K562 (cell line): ENCODE data around the gene ING5. TPM values are rescaled to one million over a fixed set of nuclear protein-coding genes. Genes with fewer than 3 reads are reported as not detected.

Source experiments
- ATAC-seq: fragments of 200-7000 bp; cut with Tn5 transposase; 3 replicates; pipeline ENCODE4 v1.9.1; 2020; ENCODE audit warnings: moderate library complexity
- BruUV-seq: library from RNA; stranded (reverse); fragments of 400-500 nt; replicated peaks from 2 replicates; lab custom pipeline; 2021; lab: Mats Ljungman, UMichigan
- CTCF ChIA-PET: fragments of 300-600 bp; formaldehyde crosslinking; extraction: SDS; loops from one replicate; lab custom pipeline; 2021; ENCODE audit warnings: low intra/inter-chr PET ratio; lab: Yijun Ruan, JAX
- POLR2A ChIA-PET: fragments of 300-600, 350-650 bp; sonication (Branson Sonifier 250); formaldehyde crosslinking; extraction: SDS; loops from one replicate; lab custom pipeline; 2021; ENCODE audit warnings: antibody characterized with exemption, inconsistent platforms; lab: Yijun Ruan, JAX
- DNase-seq, 4 experiments: peaks; one replicate each; pipeline versions ENCODE4 v3.0.0 to v3.0.0-alpha.2; 2011 to 2018; ENCODE audit warnings: low spot score in 3 of 4, mixed read lengths in 3 of 4; ENCODE audit errors: extremely low read depth in 1 of 4
- FAIRE-seq: peaks from 2 replicates; lab custom pipeline; 2011; peaks lifted over from hg19 to GRCh38; lab: Jason Lieb, UNC
- H2AFZ ChIP-seq: 2 replicates; pipeline ENCODE4 v1.6.0; 2011; ENCODE audit warnings: low read depth, low read length, control low read depth, inconsistent platforms
- H3K27ac ChIP-seq: fragments of 200-600 bp; 3 replicates; pipeline ENCODE4 v1.8.0; 2011; ENCODE audit warnings: low read depth, mild to moderate bottlenecking, control low read depth, inconsistent platforms, low read length, moderate library complexity, mixed read lengths; ENCODE audit errors: extremely low read depth
- H3K27me3 ChIP-seq, 2 experiments: fragments of 300-600 bp in 1 of 2; 2 replicates in 1 of 2; 3 replicates in 1 of 2; pipeline versions ENCODE4 v1.6.0 to v1.8.0; 2011; ENCODE audit warnings: inconsistent platforms in 2 of 2, low read length in 2 of 2, mild to moderate bottlenecking in 1 of 2, mixed read lengths in 1 of 2, moderate library complexity in 1 of 2; ENCODE audit not compliant: control insufficient read depth in 2 of 2, insufficient read depth in 2 of 2
- H3K36me3 ChIP-seq: fragments of 300-600 bp; 3 replicates; pipeline ENCODE4 v1.8.0; 2011; ENCODE audit warnings: mild to moderate bottlenecking, low read length, inconsistent platforms; ENCODE audit not compliant: control insufficient read depth, insufficient read depth
- H3K4me1 ChIP-seq, 2 experiments: fragments of 200-600 bp in 1 of 2; replicated peaks in 1 of 2; 2 replicates in 1 of 2; 3 replicates in 1 of 2; pipeline versions ENCODE4 v1.5.1 to v1.8.0; 2011; ENCODE audit warnings: inconsistent platforms in 2 of 2, low read length in 2 of 2, mild to moderate bottlenecking in 1 of 2, mixed read lengths in 1 of 2, moderate library complexity in 1 of 2; ENCODE audit not compliant: control insufficient read depth in 2 of 2, insufficient read depth in 2 of 2
- H3K4me2 ChIP-seq: 2 replicates; pipeline ENCODE4 v1.6.1; 2011; ENCODE audit warnings: low read length, control low read depth, inconsistent platforms, mixed read lengths; ENCODE audit not compliant: insufficient read depth
- H3K4me3 ChIP-seq: fragments of 200-600 bp; sonication (generic), shearing (Covaris generic); 2 replicates; pipeline ENCODE4 v1.5.1; 2016; ENCODE audit warnings: control low read depth, inconsistent platforms
- H3K79me2 ChIP-seq: fragments of 200-600 bp; 3 replicates; pipeline ENCODE4 v1.8.0; 2011; ENCODE audit warnings: low read length, inconsistent platforms; ENCODE audit not compliant: control insufficient read depth, insufficient read depth
- H3K9ac ChIP-seq, 2 experiments: 2 replicates each; pipeline versions ENCODE4 v1.6.0 to v1.6.1; 2011; ENCODE audit warnings: low read depth in 2 of 2, low read length in 2 of 2, control low read depth in 1 of 2, inconsistent platforms in 1 of 2, mild to moderate bottlenecking in 1 of 2, mixed read lengths in 1 of 2; ENCODE audit not compliant: insufficient read depth in 1 of 2
- H3K9me1 ChIP-seq: one replicate; pipeline ENCODE4 v1.6.0; 2011; ENCODE audit warnings: inconsistent platforms, mild to moderate bottlenecking, low read length, moderate library complexity; ENCODE audit not compliant: control insufficient read depth, insufficient read depth
- H3K9me3 ChIP-seq: replicated peaks from 2 replicates; pipeline ENCODE4 v1.5.1; 2011; ENCODE audit warnings: low read depth, low read length, inconsistent platforms; ENCODE audit not compliant: control insufficient read depth, insufficient read depth
- H4K20me1 ChIP-seq: replicated peaks from 2 replicates; pipeline ENCODE4 v1.6.1; 2011; ENCODE audit warnings: low read length, inconsistent platforms, mixed read lengths; ENCODE audit not compliant: control insufficient read depth, insufficient read depth
- BHLHE40 ChIP-seq: IDR thresholded peaks from 2 replicates; pipeline ENCODE4 v1.6.1; 2011; ENCODE audit warnings: low read length, improper control_type of control experiment
- C11orf30 ChIP-seq: fragments of 450-650 bp; IDR thresholded peaks from 2 replicates; pipeline ENCODE4 v1.6.1; 2016; ENCODE audit warnings: low read depth, mild to moderate bottlenecking
- CHD1 ChIP-seq: fragments of 200-600 bp; sonication (generic); IDR thresholded peaks from one replicate; pipeline ENCODE4 v1.6.1; 2012; ENCODE audit warnings: mild to moderate bottlenecking, moderate library complexity, low read length, inconsistent platforms
- CHD4 ChIP-seq: fragments of 200-600 bp; sonication (generic); IDR thresholded peaks from 3 replicates; pipeline ENCODE4 v1.6.1; 2012; ENCODE audit warnings: low read depth, mild to moderate bottlenecking, mixed read lengths, low read length, inconsistent platforms; ENCODE audit not compliant: insufficient read depth, insufficient replicate concordance, poor library complexity, severe bottlenecking
- EHMT2 ChIP-seq: fragments of 450-650 bp; IDR thresholded peaks from 2 replicates; pipeline ENCODE4 v1.6.1; 2018; ENCODE audit warnings: antibody characterized with exemption
- JUN ChIP-seq, 2 experiments: sonication (generic) in 1 of 2; formaldehyde crosslinking in 1 of 2; IDR thresholded peaks; 2 replicates each; pipeline versions ENCODE4 v1.6.1 to v1.8.0; 2012 to 2022; ENCODE audit warnings: borderline replicate concordance in 2 of 2, mild to moderate bottlenecking in 2 of 2, improper control_type of control experiment in 1 of 2, low read depth in 1 of 2, low read length in 1 of 2, missing genetic modification reagents in 1 of 2
- MYNN ChIP-seq, 2 experiments: sonication (generic); formaldehyde crosslinking in 1 of 2; IDR thresholded peaks; 2 replicates each; pipeline versions ENCODE4 v1.5.0 to v1.6.1; 2016 to 2020; ENCODE audit warnings: antibody characterized with exemption in 1 of 2, missing genetic modification reagents in 1 of 2
- OTX1 ChIP-seq: fragments of 450-650 bp; formaldehyde crosslinking; IDR thresholded peaks from 2 replicates; pipeline ENCODE4 v1.4.0; 2022; ENCODE audit warnings: mild to moderate bottlenecking
- POLR3A ChIP-seq: IDR thresholded peaks from 2 replicates; pipeline ENCODE4 v1.6.1; 2011; ENCODE audit warnings: borderline replicate concordance, mild to moderate bottlenecking, moderate library complexity; ENCODE audit not compliant: insufficient read length, insufficient read depth; ENCODE audit errors: extremely low read depth
- RFX1 ChIP-seq: fragments of 450-650 bp; IDR thresholded peaks from 2 replicates; pipeline ENCODE4 v1.6.1; 2016; ENCODE audit warnings: mild to moderate bottlenecking, moderate library complexity
- SAP30 ChIP-seq: fragments of 200-600 bp; sonication (generic); IDR thresholded peaks from 2 replicates; pipeline ENCODE4 v1.6.1; 2012; ENCODE audit warnings: borderline replicate concordance, low read depth, mild to moderate bottlenecking, moderate library complexity, low read length, control low read depth, inconsistent platforms; ENCODE audit not compliant: insufficient read depth, poor library complexity, severe bottlenecking
- SIN3A ChIP-seq, 2 experiments: fragments of 150-350 bp in 1 of 2; IDR thresholded peaks; 2 replicates each; pipeline ENCODE4 v1.6.1; 2011 to 2016; ENCODE audit warnings: borderline replicate concordance in 2 of 2, low read depth in 2 of 2, low read length in 2 of 2, mild to moderate bottlenecking in 2 of 2, moderate library complexity in 2 of 2; ENCODE audit not compliant: control insufficient read depth in 1 of 2
- TRIM28 ChIP-seq: fragments of 450-650 bp; IDR thresholded peaks from 2 replicates; pipeline ENCODE4 v1.6.1; 2017
- ZBTB33 ChIP-seq: sonication (generic); formaldehyde crosslinking; IDR thresholded peaks from 2 replicates; pipeline ENCODE4 v1.8.1; 2023; ENCODE audit warnings: mild to moderate bottlenecking, missing genetic modification reagents
- ZKSCAN8 ChIP-seq: fragments of 200-800 bp; sonication (Bioruptor generic); IDR thresholded peaks from 2 replicates; pipeline ENCODE4 v1.6.1; 2016; ENCODE audit warnings: missing genetic modification characterization, missing compliant biosample characterization
- ZNF175 ChIP-seq: fragments of 200-800 bp; sonication (Bioruptor generic); IDR thresholded peaks from 2 replicates; pipeline ENCODE4 v1.6.1; 2016; ENCODE audit warnings: low read depth, mild to moderate bottlenecking, missing genetic modification characterization, missing compliant biosample characterization
- WGBS: fragments of 100-300 bp; shearing (Covaris generic); methylation state at CpG from one replicate; pipeline ENCODE4 v1.1.6; 2016; ENCODE audit warnings: low coverage, mixed read lengths; ENCODE audit not compliant: insufficient coverage; ENCODE audit errors: missing lambda C conversion rate; 5-methylcytosine and 5-hydroxymethylcytosine counted together
- in situ Hi-C: fragments of 300-500 bp; cut with MboI; formaldehyde crosslinking; loops from 4 replicates; pipeline ENCODE4 v1.15.0; 2018; ENCODE audit warnings: inconsistent platforms, mixed read lengths
- intact Hi-C: fragments of 100-400 bp; cut with micrococcal nuclease; formaldehyde crosslinking; loops from 2 replicates; pipeline ENCODE4 v1.14.2; 2022
- polyA plus RNA-seq, 8 experiments: library from polyadenylated mRNA; depleted of rRNA in 4 of 8; stranded (reverse) in 5 of 8; unstranded in 3 of 8; fragments of >200 nt; fragmentation: Nextera tagmentation in 2 of 8; fragmentation: Illumina TruSeq in 1 of 8; extraction: Ambion mirVana in 2 of 8; extraction: Trizol in 1 of 8; gene quantifications; 2 replicates each; pipeline versions ENCODE4 v1.2.1 to v1.2.3, GENCODE V29; 2011 to 2014; ENCODE audit warnings: inconsistent platforms in 1 of 8, missing spikeins in 1 of 8
- total RNA-seq, 7 experiments: library from RNA; depleted of rRNA in 6 of 7; stranded (reverse); fragments of >200 nt in 6 of 7; fragmentation: Illumina TruSeq in 2 of 7; extraction: Trizol in 2 of 7; gene quantifications; 2 replicates each; pipeline versions ENCODE4 v1.2.1 to v1.2.3, GENCODE V29; 2011 to 2021; ENCODE audit warnings: low replicate concordance in 1 of 7
- TF ChIP-seq, protein P1 (sequence below): sonication (generic); formaldehyde crosslinking; IDR thresholded peaks from 2 replicates; pipeline ENCODE4 v1.9.0; 2022; ENCODE audit warnings: mild to moderate bottlenecking, missing genetic modification reagents
- TF ChIP-seq, protein P2 (sequence below): sonication (generic); formaldehyde crosslinking; IDR thresholded peaks from 2 replicates; pipeline ENCODE4 v1.5.0; 2020; ENCODE audit warnings: missing genetic modification reagents

The ING5 gene
- total and polyA plus RNA-seq, 9 of the 15 experiments (the other 6 are each of a cell fraction or from before 2014, with no cell fraction given), result 10.4 to 53.3 (median 27.9) TPM

DNA sequence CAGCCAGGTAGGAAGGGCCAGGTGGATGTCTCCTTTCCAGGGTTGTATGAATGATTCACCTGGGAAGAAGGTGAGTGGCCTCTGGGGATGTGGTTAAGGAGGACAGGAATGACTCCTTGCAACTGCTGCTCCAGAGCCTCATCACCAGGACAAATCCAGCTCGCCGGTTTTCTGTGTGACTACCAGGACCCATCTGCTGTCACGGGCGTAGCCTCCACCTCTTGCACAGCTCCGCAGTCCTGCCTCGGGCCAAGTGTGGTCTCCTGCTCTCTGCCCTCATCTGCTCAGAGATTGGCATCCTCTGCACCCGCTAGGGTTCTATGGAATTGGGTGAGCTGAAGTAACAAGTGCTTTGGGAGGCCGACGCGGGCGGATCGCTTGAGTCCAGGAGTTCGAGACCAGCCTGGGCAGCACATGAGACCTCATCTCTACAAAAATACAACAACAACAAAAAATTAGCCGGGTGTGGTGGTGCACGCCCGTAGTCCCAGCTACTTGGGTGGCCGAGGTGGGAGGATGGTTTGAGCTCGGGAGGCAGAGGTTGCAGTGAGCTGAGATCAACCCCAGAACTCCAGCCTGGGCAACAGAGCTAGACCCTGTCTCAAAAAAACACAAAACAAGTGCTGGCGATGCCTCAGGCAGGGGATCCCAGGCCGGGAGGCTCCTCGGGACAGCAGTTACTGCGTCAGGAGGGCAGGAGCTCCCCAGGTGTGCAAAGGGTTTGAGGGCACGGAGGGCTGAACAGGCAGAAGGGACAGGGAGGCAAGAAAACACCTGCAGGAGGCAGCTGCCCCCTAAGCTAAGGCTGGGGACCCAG is 31.8 kb downstream of the ING5 start:
- ChIA-PET POLR2A (no interaction called here), CTCF (no interaction called here)
- Histone ChIP-seq H3K9me1 (no peaks in the 10 kb centered on the region), H2AFZ (peak overlapping the region; percentile 89), H3K27me3 (no peaks in the 10 kb centered on the region), H3K27ac (no peak overlapping the region), H3K4me2 (peak overlapping the region; percentile 65), H3K79me2 (peaks cover 19% of the 10 kb centered on the region), H3K4me1 (peaks cover 4 to 44% of the 10 kb centered on the region in 2 experiments; a peak in 3 of 5 replicates), H3K4me3 (peak overlapping the region; percentile 74), H4K20me1 (0 out of 2 replicates have a peak, but pooled peaks cover 3% of the 10 kb centered on the region), H3K9ac (peak overlapping the region; percentile 34 to 88; a peak in 3 of 4 replicates), H3K9me3 (no peaks in the 10 kb centered on the region), H3K36me3 (peaks cover 10% of the 10 kb centered on the region; the same call in 1 of the 3 replicates)
- DNase-seq (no peak), FAIRE-seq (no peak), ATAC-seq (no peak)
- intact Hi-C loops, result loop anchor here (5.0 kb wide), 2 partner anchors 46 to 149 kb away; partner anchors contain the start of gene DTYMK
- in situ Hi-C loops, result no loop called here
- no TSS peak for BruUV-seq
- WGBS, result 83% methylated on average over 16 of the region's 23 CpGs
- no peak for TF ChIP-seq BHLHE40
- TF ChIP-seq C11orf30, result no peak
- TF ChIP-seq EHMT2, result no peak
- TF ChIP-seq ZNF175, result no peak
- TF ChIP-seq, protein P1, sequence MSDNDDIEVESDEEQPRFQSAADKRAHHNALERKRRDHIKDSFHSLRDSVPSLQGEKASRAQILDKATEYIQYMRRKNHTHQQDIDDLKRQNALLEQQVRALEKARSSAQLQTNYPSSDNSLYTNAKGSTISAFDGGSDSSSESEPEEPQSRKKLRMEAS (CRISPR knock-in tag), result no peak
- TF ChIP-seq, protein P2, sequence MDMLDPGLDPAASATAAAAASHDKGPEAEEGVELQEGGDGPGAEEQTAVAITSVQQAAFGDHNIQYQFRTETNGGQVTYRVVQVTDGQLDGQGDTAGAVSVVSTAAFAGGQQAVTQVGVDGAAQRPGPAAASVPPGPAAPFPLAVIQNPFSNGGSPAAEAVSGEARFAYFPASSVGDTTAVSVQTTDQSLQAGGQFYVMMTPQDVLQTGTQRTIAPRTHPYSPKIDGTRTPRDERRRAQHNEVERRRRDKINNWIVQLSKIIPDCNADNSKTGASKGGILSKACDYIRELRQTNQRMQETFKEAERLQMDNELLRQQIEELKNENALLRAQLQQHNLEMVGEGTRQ (CRISPR knock-in tag), result no peak
- no peak for TF ChIP-seq MYNN (IDR thresholded peaks at IDR 0.05)
- TF ChIP-seq MYNN (CRISPR knock-in tag; IDR thresholded peaks at IDR 0.05), result no peak
- TF ChIP-seq RFX1, result no peak
- TF ChIP-seq OTX1, result no peak
- no peak for TF ChIP-seq JUN (IDR thresholded peaks at IDR 0.05; ENCODE audit: borderline replicate concordance, low read depth, low read length)
- TF ChIP-seq JUN (CRISPR knock-in tag; IDR thresholded peaks at IDR 0.05; ENCODE audit: borderline replicate concordance), result no peak
- TF ChIP-seq TRIM28, result no peak
- TF ChIP-seq ZKSCAN8, result no peak
- TF ChIP-seq SIN3A (IDR thresholded peaks at IDR 0.05; ENCODE audit: borderline replicate concordance in 2 of 2, control insufficient read depth in 1 of 2, low read depth in 2 of 2, low read length in 2 of 2), result no peak
- no peak for TF ChIP-seq CHD1
- TF ChIP-seq SAP30, result no peak
- no peak for TF ChIP-seq CHD4
- TF ChIP-seq ZBTB33 (CRISPR knock-in tag), result no peak
- no peak for TF ChIP-seq POLR3A
